Hepatocyte (in vitro differentiated cells): ENCODE measurements around the gene NADK.

Source experiments
- EZH2 ChIP-seq: fragments of 200-600 bp; sonication (generic); IDR thresholded peaks from 2 replicates; pipeline ENCODE4 v1.6.1; 2016; ENCODE audit warnings: antibody characterized with exemption, mild to moderate bottlenecking, borderline replicate concordance
- EZH2phosphoT487 ChIP-seq: fragments of 200-600 bp; sonication (generic); IDR thresholded peaks from one replicate; pipeline ENCODE4 v1.6.1; 2018; ENCODE audit warnings: antibody characterized with exemption, mild to moderate bottlenecking, low read depth, moderate library complexity; ENCODE audit not compliant: unreplicated experiment, severe bottlenecking
- TF ChIP-seq, protein P1 (sequence below): fragments of 200-600 bp; sonication (generic); IDR thresholded peaks from 2 replicates; pipeline ENCODE4 v1.5.1; 2016; ENCODE audit warnings: antibody characterized with exemption, mild to moderate bottlenecking; ENCODE audit not compliant: poor library complexity

DNA sequence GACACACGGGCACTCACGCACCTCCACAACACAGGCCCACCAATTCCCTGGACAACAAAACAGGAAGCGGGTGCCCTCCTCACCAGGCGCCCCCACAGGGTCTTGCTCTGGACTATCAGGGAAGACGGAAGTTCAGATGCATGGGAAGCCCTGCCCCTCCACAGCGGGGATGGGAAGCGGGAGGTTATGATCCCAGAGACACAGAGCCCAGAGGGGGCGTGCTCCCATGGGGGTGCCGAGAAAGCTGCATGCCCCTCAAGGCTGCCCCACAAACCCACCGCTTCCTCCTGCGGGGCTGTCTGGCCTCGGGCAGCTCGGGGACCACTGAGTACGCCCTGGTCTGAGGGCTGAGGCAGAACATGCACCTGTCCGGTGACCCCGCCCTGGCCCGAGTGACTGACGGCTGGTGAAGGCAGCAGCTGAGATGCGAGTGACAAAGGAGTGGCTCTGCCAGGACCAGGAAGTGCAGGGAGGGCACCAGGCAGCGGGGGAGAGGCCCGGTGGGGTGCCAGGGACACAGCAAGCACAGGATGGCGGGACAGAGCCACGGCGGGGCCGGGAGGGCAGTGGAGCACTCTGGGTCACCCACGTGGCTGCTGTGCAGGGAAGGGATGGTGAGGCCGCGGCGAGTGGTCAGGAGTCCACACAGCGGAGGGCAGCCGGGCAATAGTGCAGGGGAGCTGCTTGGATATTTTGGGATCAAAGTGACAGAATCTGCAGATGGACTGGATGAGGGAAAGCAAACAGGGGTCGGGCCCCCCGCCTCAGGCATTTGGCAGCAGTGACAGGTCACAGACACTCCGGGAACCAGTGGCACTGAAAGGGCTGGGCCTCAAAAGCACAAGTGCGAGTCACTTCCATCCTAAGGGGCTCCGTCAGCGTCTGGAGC, 18.6 kb downstream of the NADK start:
- TF ChIP-seq, protein P1, sequence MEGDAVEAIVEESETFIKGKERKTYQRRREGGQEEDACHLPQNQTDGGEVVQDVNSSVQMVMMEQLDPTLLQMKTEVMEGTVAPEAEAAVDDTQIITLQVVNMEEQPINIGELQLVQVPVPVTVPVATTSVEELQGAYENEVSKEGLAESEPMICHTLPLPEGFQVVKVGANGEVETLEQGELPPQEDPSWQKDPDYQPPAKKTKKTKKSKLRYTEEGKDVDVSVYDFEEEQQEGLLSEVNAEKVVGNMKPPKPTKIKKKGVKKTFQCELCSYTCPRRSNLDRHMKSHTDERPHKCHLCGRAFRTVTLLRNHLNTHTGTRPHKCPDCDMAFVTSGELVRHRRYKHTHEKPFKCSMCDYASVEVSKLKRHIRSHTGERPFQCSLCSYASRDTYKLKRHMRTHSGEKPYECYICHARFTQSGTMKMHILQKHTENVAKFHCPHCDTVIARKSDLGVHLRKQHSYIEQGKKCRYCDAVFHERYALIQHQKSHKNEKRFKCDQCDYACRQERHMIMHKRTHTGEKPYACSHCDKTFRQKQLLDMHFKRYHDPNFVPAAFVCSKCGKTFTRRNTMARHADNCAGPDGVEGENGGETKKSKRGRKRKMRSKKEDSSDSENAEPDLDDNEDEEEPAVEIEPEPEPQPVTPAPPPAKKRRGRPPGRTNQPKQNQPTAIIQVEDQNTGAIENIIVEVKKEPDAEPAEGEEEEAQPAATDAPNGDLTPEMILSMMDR = no peak
- TF ChIP-seq EZH2 = no peak
- no peak for TF ChIP-seq EZH2phosphoT487
